ENCODE measurements around the gene DNAJC5. TPM values are rescaled to one million over a fixed set of nuclear protein-coding genes. Genes with fewer than 3 reads are reported as not detected.

Gene DNAJC5
- total RNA-seq, 2 experiments from 2014 or later: 54.0 to 58.7 TPM

GRCh38 chr20:63893999-63894357 is 948 bp upstream of the DNAJC5 start:
- peak overlapping the region; percentile 22 for H3K27ac Mint-ChIP-seq
- POLR2A ChIA-PET: no interaction called here

GRCh38 chr20:63895202-63895951 is 451 bp downstream of the DNAJC5 start:
- peaks cover 46% of the 10 kb centered on the region for H3K4me1 Mint-ChIP-seq
- H3K4me3 Mint-ChIP-seq: peak overlapping the region; percentile 90
- ChIA-PET POLR2A (interaction anchor here (0.6 kb wide), 1 partner anchor 165 kb away, joined by 4 read pairs; no protein-coding TSS in a partner anchor), CTCF (interaction anchor here (0.8 to 1.3 kb wide), 4 partner anchors 24 to 85 kb away, joined by 3 to 4 read pairs (median 4); partner anchors contain the start of genes PRPF6 and SAMD10)
- DNase-seq: no peak
- H3K36me3 Mint-ChIP-seq (ENCODE audit: low read depth): peaks cover 31% of the 10 kb centered on the region
- no peaks in the 10 kb centered on the region for H3K9me3 Mint-ChIP-seq
- H3K27me3 Mint-ChIP-seq: no peaks in the 10 kb centered on the region
- H3K27ac Mint-ChIP-seq: peak overlapping the region; percentile 97

More at GRCh38 chr20:63893999-63894357, 948 bp upstream of the DNAJC5 start:
- no peaks in the 10 kb centered on the region for H3K9me3 Mint-ChIP-seq
- H3K27me3 Mint-ChIP-seq: no peaks in the 10 kb centered on the region
- peaks cover 26% of the 10 kb centered on the region for H3K36me3 Mint-ChIP-seq (ENCODE audit: low read depth)
- no peak for DNase-seq
- CTCF ChIA-PET: interaction anchor here (0.8 kb wide), 1 partner anchor 30 kb away, joined by 3 read pairs; no protein-coding TSS in a partner anchor
- peaks cover 35% of the 10 kb centered on the region for H3K4me1 Mint-ChIP-seq
- H3K4me3 Mint-ChIP-seq: peak overlapping the region; percentile 62

- H3K27me3 Mint-ChIP-seq: no peaks in the 10 kb centered on the region
- POLR2A ChIA-PET: interaction anchor here (0.6 kb wide), 1 partner anchor 165 kb away, joined by 4 read pairs; no protein-coding TSS in a partner anchor
- CTCF ChIA-PET: interaction anchor here (0.8 to 1.3 kb wide), 4 partner anchors 24 to 84 kb away, joined by 3 to 4 read pairs (median 4); partner anchors contain the start of genes PRPF6 and SAMD10
- no peaks in the 10 kb centered on the region for H3K9me3 Mint-ChIP-seq
- H3K36me3 Mint-ChIP-seq (ENCODE audit: low read depth): peaks cover 31% of the 10 kb centered on the region
- H3K27ac Mint-ChIP-seq: peak overlapping the region; percentile 97
- no peak for DNase-seq
- peak overlapping the region; percentile 90 for H3K4me3 Mint-ChIP-seq
- peaks cover 51% of the 10 kb centered on the region for H3K4me1 Mint-ChIP-seq
Measured at GRCh38 chr20:63895952-63896263, 982 bp downstream of the DNAJC5 start.

GRCh38 chr20:63896264-63897105 is 1.6 kb downstream of the DNAJC5 start:
- H3K9me3 Mint-ChIP-seq: no peaks in the 10 kb centered on the region
- H3K36me3 Mint-ChIP-seq (ENCODE audit: low read depth): peaks cover 33% of the 10 kb centered on the region
- DNase-seq: peak; percentile 35
- POLR2A ChIA-PET: interaction anchor here (0.6 to 0.7 kb wide), 2 partner anchors 95 to 164 kb away, joined by 3 to 4 read pairs; no protein-coding TSS in a partner anchor
- peaks cover 57% of the 10 kb centered on the region for H3K4me1 Mint-ChIP-seq
- peak overlapping the region; percentile 90 for H3K4me3 Mint-ChIP-seq
- H3K27ac Mint-ChIP-seq: peak overlapping the region; percentile 97
- CTCF ChIA-PET: interaction anchor here (0.8 to 2.0 kb wide), 7 partner anchors 25 to 142 kb away, joined by 3 to 4 read pairs (median 4); partner anchors contain the start of genes PRPF6 and SAMD10
- no peaks in the 10 kb centered on the region for H3K27me3 Mint-ChIP-seq

- POLR2A ChIA-PET: no interaction called here
- peak overlapping the region; percentile 28 for H3K4me3 Mint-ChIP-seq
Measured at GRCh38 chr20:63897978-63898561, 3.1 kb downstream of the DNAJC5 start.

GRCh38 chr20:63898882-63899558 is 4.1 kb downstream of the DNAJC5 start:
- Mint-ChIP-seq H3K27ac (peak overlapping the region; percentile 55), H3K9me3 (no peaks in the 10 kb centered on the region), H3K4me3 (no peak overlapping the region), H3K4me1 (peaks cover 75% of the 10 kb centered on the region), H3K36me3 (ENCODE audit: low read depth) (peaks cover 45% of the 10 kb centered on the region), H3K27me3 (no peaks in the 10 kb centered on the region)
- CTCF ChIA-PET: no interaction called here
- POLR2A ChIA-PET: no interaction called here
- DNase-seq: no peak

More at GRCh38 chr20:63897978-63898561, 3.1 kb downstream of the DNAJC5 start:
- peak overlapping the region; percentile 25 for H3K27ac Mint-ChIP-seq
- DNase-seq: no peak
- CTCF ChIA-PET: interaction anchor here (2.0 kb wide), 1 partner anchor 76 kb away, joined by 4 read pairs; no protein-coding TSS in a partner anchor
- H3K36me3 Mint-ChIP-seq (ENCODE audit: low read depth): peaks cover 42% of the 10 kb centered on the region
- H3K9me3 Mint-ChIP-seq: no peaks in the 10 kb centered on the region
- peaks cover 68% of the 10 kb centered on the region for H3K4me1 Mint-ChIP-seq
- no peaks in the 10 kb centered on the region for H3K27me3 Mint-ChIP-seq

- no peak for DNase-seq
- CTCF ChIA-PET: no interaction called here
- POLR2A ChIA-PET: no interaction called here
- no peak overlapping the region for H3K4me3 Mint-ChIP-seq
- H3K27ac Mint-ChIP-seq: peak overlapping the region; percentile 99
- H3K36me3 Mint-ChIP-seq (ENCODE audit: low read depth): peaks cover 50% of the 10 kb centered on the region
- no peaks in the 10 kb centered on the region for H3K9me3 Mint-ChIP-seq
- no peaks in the 10 kb centered on the region for H3K27me3 Mint-ChIP-seq
- H3K4me1 Mint-ChIP-seq: peaks cover 81% of the 10 kb centered on the region
Measured at GRCh38 chr20:63900413-63900812, 5.5 kb downstream of the DNAJC5 start.

- no peak for DNase-seq
- no peak overlapping the region for H3K4me3 Mint-ChIP-seq
- H3K36me3 Mint-ChIP-seq (ENCODE audit: low read depth): peaks cover 27% of the 10 kb centered on the region
- POLR2A ChIA-PET: no interaction called here
- CTCF ChIA-PET: interaction anchor here (0.6 to 2.3 kb wide), 2 partner anchors 39 to 362 kb away, joined by 3 to 4 read pairs; partner anchors contain the start of gene TPD52L2
- H3K27me3 Mint-ChIP-seq: no peaks in the 10 kb centered on the region
- H3K27ac Mint-ChIP-seq: peak overlapping the region; percentile 99
- no peaks in the 10 kb centered on the region for H3K9me3 Mint-ChIP-seq
- H3K4me1 Mint-ChIP-seq: peaks cover 63% of the 10 kb centered on the region
Measured at GRCh38 chr20:63903796-63904561, 9.1 kb downstream of the DNAJC5 start.

- Mint-ChIP-seq H3K27me3 (no peaks in the 10 kb centered on the region), H3K4me3 (no peak overlapping the region), H3K27ac (peak overlapping the region; percentile 74), H3K9me3 (no peaks in the 10 kb centered on the region), H3K36me3 (ENCODE audit: low read depth) (peaks cover 24% of the 10 kb centered on the region), H3K4me1 (peaks cover 51% of the 10 kb centered on the region)
- POLR2A ChIA-PET: no interaction called here
- CTCF ChIA-PET: interaction anchor here (1.5 kb wide), 1 partner anchor 370 kb away, joined by 4 read pairs; no protein-coding TSS in a partner anchor
- DNase-seq: no peak
Measured at GRCh38 chr20:63908008-63908682, 13.2 kb downstream of the DNAJC5 start.

GRCh38 chr20:63911176-63911575 is 16.2 kb downstream of the DNAJC5 start:
- Mint-ChIP-seq H3K4me3 (no peak overlapping the region), H3K27me3 (no peaks in the 10 kb centered on the region), H3K27ac (peak overlapping the region; percentile 69), H3K36me3 (ENCODE audit: low read depth) (peaks cover 34% of the 10 kb centered on the region), H3K9me3 (peaks cover 2% of the 10 kb centered on the region), H3K4me1 (peaks cover 32% of the 10 kb centered on the region)
- POLR2A ChIA-PET: interaction anchor here (0.7 kb wide), 2 partner anchors 198 kb away, joined by 5 to 9 read pairs; no protein-coding TSS in a partner anchor
- no peak for DNase-seq
- CTCF ChIA-PET: interaction anchor here (0.7 to 2.1 kb wide), 2 partner anchors 16 to 38 kb away, joined by 3 to 5 read pairs; no protein-coding TSS in a partner anchor

GRCh38 chr20:63913768-63914167 is 18.8 kb downstream of the DNAJC5 start:
- H3K27ac Mint-ChIP-seq: no peak overlapping the region

More at GRCh38 chr20:63913768-63914167, 18.8 kb downstream of the DNAJC5 start:
- CTCF ChIA-PET: interaction anchor here (1.8 kb wide), 1 partner anchor 19 kb away, joined by 5 read pairs; no protein-coding TSS in a partner anchor
- Mint-ChIP-seq H3K4me1 (peaks cover 26% of the 10 kb centered on the region), H3K36me3 (ENCODE audit: low read depth) (peaks cover 45% of the 10 kb centered on the region), H3K4me3 (no peak overlapping the region), H3K27me3 (no peaks in the 10 kb centered on the region), H3K9me3 (peaks cover 2% of the 10 kb centered on the region)
- POLR2A ChIA-PET: no interaction called here
- no peak for DNase-seq

Measured in activated CD4-positive, alpha-beta T cell treated with anti-CD3 and anti-CD28 coated beads, Interleukin-2, amount 10 ng/mL, durations not matched to agents 7 days and 5 days (primary cell).